Choroid plexus epithelial cell (primary cell): ENCODE measurements around the gene TNPO3.

Experiments used
- DNase-seq: peaks from one replicate; pipeline ENCODE4 v3.0.0-alpha.2; 2010; ENCODE audit warnings: low read depth
- H3K4me3 ChIP-seq: 2 replicates; pipeline ENCODE4 v1.5.1; 2011; ENCODE audit warnings: low read depth, mild to moderate bottlenecking, control low read depth, low read length, moderate library complexity
- CTCF ChIP-seq: conservative IDR thresholded peaks from 2 replicates; pipeline ENCODE4 v1.5.1; 2011; ENCODE audit warnings: low read depth, mild to moderate bottlenecking, control low read depth, inconsistent platforms, low read length, moderate library complexity

TNPO3 gene

GRCh38 chr7:128928882-128929788 lies 125.8 kb downstream of the TNPO3 start:
- H3K4me3 ChIP-seq, result no peak overlapping the region
- no peak for TF ChIP-seq CTCF
- DNase-seq, result no peak

GRCh38 chr7:128928159-128928813 lies 126.6 kb downstream of the TNPO3 start:
- no peak overlapping the region for H3K4me3 ChIP-seq
- no peak for TF ChIP-seq CTCF

GRCh38 chr7:128924707-128925588 lies 130.0 kb downstream of the TNPO3 start:
- no peak for TF ChIP-seq CTCF
- H3K4me3 ChIP-seq, result no peak overlapping the region
- DNase-seq, result no peak

More at GRCh38 chr7:128928159-128928813, 126.6 kb downstream of the TNPO3 start:
- DNase-seq, result no peak

GRCh38 chr7:128923411-128923800 lies 131.5 kb downstream of the TNPO3 start:
- DNase-seq, result no peak

GRCh38 chr7:128922496-128923410 lies 132.2 kb downstream of the TNPO3 start:
- no peak for TF ChIP-seq CTCF
- no peak for DNase-seq
- no peak overlapping the region for H3K4me3 ChIP-seq

More at GRCh38 chr7:128923411-128923800, 131.5 kb downstream of the TNPO3 start:
- no peak overlapping the region for H3K4me3 ChIP-seq
- TF ChIP-seq CTCF, result no peak
